IMR-90 (cell line): ENCODE results near the gene LPO. TPM values are rescaled to one million over a fixed set of nuclear protein-coding genes. Genes with fewer than 3 reads are reported as not detected.

Experiments
- ATAC-seq: fragments of 200-7000 bp; cut with Tn5 transposase; 2 replicates; pipeline ENCODE4 v1.9.1; 2020; ENCODE audit warnings: low read depth, mild to moderate bottlenecking, moderate library complexity
- BruUV-seq: library from RNA; stranded (reverse); fragments of 400-500 nt; replicated peaks from 2 replicates; lab custom pipeline; 2021; lab: Mats Ljungman, UMichigan
- CTCF ChIA-PET: fragments of 300-600 bp; formaldehyde crosslinking; extraction: SDS; loops from one replicate; lab custom pipeline; 2021; ENCODE audit warnings: antibody characterized with exemption; lab: Yijun Ruan, JAX
- POLR2A ChIA-PET: fragments of 300-600 bp; sonication (Branson Sonifier 250); formaldehyde crosslinking; loops from one replicate; lab custom pipeline; 2022; ENCODE audit warnings: antibody characterized with exemption; ENCODE audit not compliant: unreplicated experiment; lab: Charles Lee
- DNase-seq: peaks from one replicate; pipeline ENCODE4 v3.0.0; 2013
- H2AFZ ChIP-seq: replicated peaks from 2 replicates; pipeline ENCODE3; 2013; ENCODE audit warnings: low read length, mild to moderate bottlenecking; ENCODE audit not compliant: poor library complexity
- H2AK5ac ChIP-seq: 2 replicates; pipeline ENCODE4 v1.6.1; 2013; ENCODE audit warnings: low read depth, low read length, inconsistent platforms
- H2AK9ac ChIP-seq: replicated peaks from 2 replicates; pipeline ENCODE3; 2013; ENCODE audit warnings: mild to moderate bottlenecking, low read depth, low read length, moderate library complexity; ENCODE audit not compliant: poor library complexity
- H2BK120ac ChIP-seq: 2 replicates; pipeline ENCODE4 v1.6.1; 2013; ENCODE audit warnings: low read depth, low read length, inconsistent platforms
- H2BK15ac ChIP-seq: 3 replicates; pipeline ENCODE4 v1.6.1; 2013; ENCODE audit warnings: low read depth, low read length, inconsistent platforms
- H2BK20ac ChIP-seq: 2 replicates; pipeline ENCODE4 v1.6.1; 2013; ENCODE audit warnings: low read depth, mild to moderate bottlenecking, inconsistent platforms, low read length, moderate library complexity
- H2BK5ac ChIP-seq: 2 replicates; pipeline ENCODE4 v1.6.1; 2013; ENCODE audit warnings: mild to moderate bottlenecking, low read depth, low read length, inconsistent platforms; ENCODE audit not compliant: poor library complexity, severe bottlenecking
- H3K14ac ChIP-seq: replicated peaks from 2 replicates; pipeline ENCODE4 v1.6.1; 2013; ENCODE audit warnings: low read depth, low read length, inconsistent platforms
- H3K18ac ChIP-seq: 2 replicates; pipeline ENCODE4 v1.6.1; 2013; ENCODE audit warnings: low read depth, low read length, control low read depth
- H3K23ac ChIP-seq: 2 replicates; pipeline ENCODE4 v1.6.1; 2013; ENCODE audit warnings: low read depth, low read length, inconsistent platforms
- H3K27ac ChIP-seq: 2 replicates; pipeline ENCODE4 v1.5.1; 2013; ENCODE audit warnings: mild to moderate bottlenecking, control low read depth, low read length; ENCODE audit not compliant: insufficient read depth
- H3K27me3 ChIP-seq: 2 replicates; pipeline ENCODE4 v1.6.1; 2013; ENCODE audit warnings: low read length; ENCODE audit not compliant: control insufficient read depth, insufficient read depth
- H3K36me3 ChIP-seq: 2 replicates; pipeline ENCODE4 v1.6.1; 2013; ENCODE audit warnings: low read length, mixed read lengths; ENCODE audit not compliant: control insufficient read depth, insufficient read depth
- H3K4ac ChIP-seq: 2 replicates; pipeline ENCODE4 v1.6.1; 2013; ENCODE audit warnings: low read depth, low read length, inconsistent platforms
- H3K4me1 ChIP-seq: 2 replicates; pipeline ENCODE4 v1.6.1; 2013; ENCODE audit warnings: low read length, mixed read lengths; ENCODE audit not compliant: control insufficient read depth, insufficient read depth
- H3K4me2 ChIP-seq: 2 replicates; pipeline ENCODE4 v1.6.1; 2013; ENCODE audit warnings: low read depth, mild to moderate bottlenecking, control low read depth, low read length, moderate library complexity
- H3K4me3 ChIP-seq: 2 replicates; pipeline ENCODE4 v1.5.1; 2013; ENCODE audit warnings: low read depth, mild to moderate bottlenecking, control low read depth, low read length, moderate library complexity; ENCODE audit not compliant: insufficient read depth
- H3K56ac ChIP-seq: 2 replicates; pipeline ENCODE4 v1.6.1; 2013; ENCODE audit warnings: low read length, inconsistent platforms; ENCODE audit not compliant: insufficient read depth; ENCODE audit errors: extremely low read depth
- H3K79me1 ChIP-seq, 2 experiments: 2 replicates each; pipeline ENCODE4 v1.6.1; 2013; ENCODE audit warnings: low read length in 2 of 2, inconsistent platforms in 1 of 2, low read depth in 1 of 2
- H3K9ac ChIP-seq: 2 replicates; pipeline ENCODE4 v1.6.1; 2013; ENCODE audit warnings: low read depth, low read length, control low read depth
- H3K9me1 ChIP-seq: 2 replicates; pipeline ENCODE4 v1.6.1; 2013; ENCODE audit warnings: low read length, inconsistent platforms; ENCODE audit not compliant: insufficient read depth
- H3K9me3 ChIP-seq: 2 replicates; pipeline ENCODE4 v1.6.1; 2013; ENCODE audit warnings: low read length; ENCODE audit not compliant: control insufficient read depth, insufficient read depth
- H4K20me1 ChIP-seq: 2 replicates; pipeline ENCODE4 v1.6.1; 2013; ENCODE audit warnings: low read length, inconsistent platforms; ENCODE audit not compliant: insufficient read depth
- H4K5ac ChIP-seq: 2 replicates; pipeline ENCODE4 v1.6.1; 2013; ENCODE audit warnings: mild to moderate bottlenecking, low read depth, low read length, control low read depth
- H4K8ac ChIP-seq, 2 experiments: 2 replicates each; pipeline ENCODE4 v1.6.1; 2013; ENCODE audit warnings: low read depth in 2 of 2, low read length in 2 of 2, control low read depth in 1 of 2, inconsistent platforms in 1 of 2
- H4K91ac ChIP-seq: 2 replicates; pipeline ENCODE4 v1.6.1; 2013; ENCODE audit warnings: low read depth, low read length, inconsistent platforms; ENCODE audit not compliant: insufficient read depth
- BHLHE40 ChIP-seq: fragments of 150-350 bp; IDR thresholded peaks from 2 replicates; pipeline ENCODE4 v1.6.1; 2016; ENCODE audit warnings: mild to moderate bottlenecking, low read depth, low read length
- CEBPB ChIP-seq: IDR thresholded peaks from 2 replicates; pipeline ENCODE4 v1.6.1; 2012; ENCODE audit warnings: low read depth, low read length, improper control_type of control experiment
- CHD1 ChIP-seq: IDR thresholded peaks from 2 replicates; pipeline ENCODE4 v1.6.1; 2012; ENCODE audit warnings: low read depth, low read length, improper control_type of control experiment
- ELK1 ChIP-seq: fragments of 150-350 bp; IDR thresholded peaks from 2 replicates; pipeline ENCODE4 v1.6.1; 2016; ENCODE audit warnings: low read depth, mild to moderate bottlenecking, low read length, moderate library complexity, borderline replicate concordance
- FOS ChIP-seq: fragments of 150-350 bp; IDR thresholded peaks from 2 replicates; pipeline ENCODE4 v1.6.1; 2016; ENCODE audit warnings: low read depth, low read length
- MAFK ChIP-seq: IDR thresholded peaks from 2 replicates; pipeline ENCODE4 v1.6.1; 2012; ENCODE audit warnings: low read depth, low read length, improper control_type of control experiment
- MAZ ChIP-seq: IDR thresholded peaks from 2 replicates; pipeline ENCODE4 v1.6.1; 2012; ENCODE audit warnings: low read depth, mild to moderate bottlenecking, low read length, improper control_type of control experiment, moderate library complexity, borderline replicate concordance
- MXI1 ChIP-seq: IDR thresholded peaks from 2 replicates; pipeline ENCODE4 v1.6.1; 2012; ENCODE audit warnings: low read depth, mild to moderate bottlenecking, low read length, moderate library complexity, borderline replicate concordance
- NFE2L2 ChIP-seq: fragments of 150-350 bp; IDR thresholded peaks from 2 replicates; pipeline ENCODE4 v1.6.1; 2016; ENCODE audit warnings: low read depth, mild to moderate bottlenecking, low read length
- POLR2A ChIP-seq: IDR thresholded peaks from 2 replicates; pipeline ENCODE4 v1.6.1; 2012; ENCODE audit warnings: mild to moderate bottlenecking, low read depth, low read length
- RAD21 ChIP-seq: IDR thresholded peaks from 2 replicates; pipeline ENCODE4 v1.6.1; 2012; ENCODE audit warnings: low read length, improper control_type of control experiment
- RCOR1 ChIP-seq: IDR thresholded peaks from 2 replicates; pipeline ENCODE4 v1.6.1; 2012; ENCODE audit warnings: mild to moderate bottlenecking, low read length, improper control_type of control experiment; ENCODE audit not compliant: insufficient replicate concordance
- SMC3 ChIP-seq: fragments of 150-350 bp; IDR thresholded peaks from 2 replicates; pipeline ENCODE4 v1.6.1; 2016; ENCODE audit warnings: low read depth, mild to moderate bottlenecking, antibody characterized with exemption, low read length, moderate library complexity
- USF2 ChIP-seq: fragments of 150-350 bp; IDR thresholded peaks from 2 replicates; pipeline ENCODE4 v1.6.1; 2017; ENCODE audit warnings: mild to moderate bottlenecking, antibody characterized with exemption, low read length, low read depth
- WGBS, 2 experiments: methylation state at CpG; one replicate each; pipeline versions ENCODE4 v1.1.5 to v1.1.7; 2013; ENCODE audit warnings: missing lambda C conversion rate in 2 of 2; ENCODE audit not compliant: insufficient read length in 1 of 2; ENCODE audit errors: extremely low coverage in 2 of 2; 5-methylcytosine and 5-hydroxymethylcytosine counted together
- dilution Hi-C: fragments of 300-500 bp; cut with HindIII; formaldehyde crosslinking; loops from one replicate; pipeline ENCODE4 v1.14.3; 2018; ENCODE audit warnings: low sequenced_read_pairs; ENCODE audit not compliant: unreplicated experiment
- in situ Hi-C: fragments of 300-500 bp; cut with MboI; formaldehyde crosslinking; loops from 3 replicates; pipeline ENCODE4 v1.14.3; 2019; ENCODE audit warnings: low sequenced_read_pairs, inconsistent platforms, mixed read lengths
- intact Hi-C: fragments of 100-400 bp; cut with micrococcal nuclease; formaldehyde crosslinking; loops from 2 replicates; pipeline ENCODE4 v1.10.0; 2022
- polyA plus RNA-seq, 3 experiments: library from polyadenylated mRNA; depleted of rRNA; stranded (reverse); fragments of >200 nt; gene quantifications; 2 replicates each; pipeline ENCODE4 v1.2.3, GENCODE V29; 2012; ENCODE audit warnings: low replicate concordance in 1 of 3
- total RNA-seq: library from RNA; depleted of rRNA; stranded (reverse); fragments of >200 nt; gene quantifications from 2 replicates; pipeline ENCODE4 v1.2.3, GENCODE V29; 2012
- TF ChIP-seq, protein P1 (sequence below): conservative IDR thresholded peaks from 2 replicates; pipeline ENCODE4 v1.5.1; 2012; ENCODE audit warnings: mild to moderate bottlenecking, low read depth, low read length, improper control_type of control experiment

The LPO gene
- total and polyA plus RNA-seq, 2 of the 4 experiments (the other 2 are of a cell fraction) = not detected

GRCh38 chr17:58271216-58271931 is 33.0 kb downstream of the LPO start:
- CTCF ChIA-PET = no interaction called here
- H2BK15ac ChIP-seq = no peak overlapping the region
- H3K27me3 ChIP-seq = peaks cover 2% of the 10 kb centered on the region
- no peak overlapping the region for H3K14ac ChIP-seq
- no peak overlapping the region for H3K18ac ChIP-seq
- H4K20me1 ChIP-seq = no peaks in the 10 kb centered on the region
- H2BK5ac ChIP-seq = no peak overlapping the region
- intact Hi-C loops (no loop called here), in situ Hi-C loops (no loop called here), dilution Hi-C loops (no loop called here)
- TF ChIP-seq MAZ = no peak
- no peak for TF ChIP-seq NFE2L2
- no peak for TF ChIP-seq POLR2A
- TF ChIP-seq CHD1 = no peak
- TF ChIP-seq USF2 = no peak
- no peak for TF ChIP-seq FOS
- no peak for TF ChIP-seq CEBPB
- TF ChIP-seq, protein P1, sequence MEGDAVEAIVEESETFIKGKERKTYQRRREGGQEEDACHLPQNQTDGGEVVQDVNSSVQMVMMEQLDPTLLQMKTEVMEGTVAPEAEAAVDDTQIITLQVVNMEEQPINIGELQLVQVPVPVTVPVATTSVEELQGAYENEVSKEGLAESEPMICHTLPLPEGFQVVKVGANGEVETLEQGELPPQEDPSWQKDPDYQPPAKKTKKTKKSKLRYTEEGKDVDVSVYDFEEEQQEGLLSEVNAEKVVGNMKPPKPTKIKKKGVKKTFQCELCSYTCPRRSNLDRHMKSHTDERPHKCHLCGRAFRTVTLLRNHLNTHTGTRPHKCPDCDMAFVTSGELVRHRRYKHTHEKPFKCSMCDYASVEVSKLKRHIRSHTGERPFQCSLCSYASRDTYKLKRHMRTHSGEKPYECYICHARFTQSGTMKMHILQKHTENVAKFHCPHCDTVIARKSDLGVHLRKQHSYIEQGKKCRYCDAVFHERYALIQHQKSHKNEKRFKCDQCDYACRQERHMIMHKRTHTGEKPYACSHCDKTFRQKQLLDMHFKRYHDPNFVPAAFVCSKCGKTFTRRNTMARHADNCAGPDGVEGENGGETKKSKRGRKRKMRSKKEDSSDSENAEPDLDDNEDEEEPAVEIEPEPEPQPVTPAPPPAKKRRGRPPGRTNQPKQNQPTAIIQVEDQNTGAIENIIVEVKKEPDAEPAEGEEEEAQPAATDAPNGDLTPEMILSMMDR = no peak
- no peak for TF ChIP-seq MXI1
- no peak for TF ChIP-seq BHLHE40
- TF ChIP-seq RCOR1 = no peak
- TF ChIP-seq MAFK = no peak
- TF ChIP-seq SMC3 = no peak
- no peak for TF ChIP-seq RAD21
- no peak for TF ChIP-seq ELK1
- no peak overlapping the region for H4K91ac ChIP-seq
- H3K9ac ChIP-seq = no peak overlapping the region
- no peak overlapping the region for H3K23ac ChIP-seq
- no peak overlapping the region for H3K4ac ChIP-seq
- ATAC-seq = no peak
- H3K4me1 ChIP-seq = no peaks in the 10 kb centered on the region
- DNase-seq = no peak
- H3K9me3 ChIP-seq = no peaks in the 10 kb centered on the region
- POLR2A ChIA-PET = no interaction called here
- 88% methylated on average over 14 of the region's 21 CpGs; no CpG with 5 or more reads in 1 of the 2 experiments for WGBS, 2 experiments
- H3K4me2 ChIP-seq = no peak overlapping the region
- no peaks in the 10 kb centered on the region for H3K79me1 ChIP-seq
- H4K5ac ChIP-seq = no peak overlapping the region
- H3K9me1 ChIP-seq = no peaks in the 10 kb centered on the region
- H2AK5ac ChIP-seq = no peak overlapping the region
- BruUV-seq = no TSS peak
- H2AK9ac ChIP-seq = no peak overlapping the region
- no peak overlapping the region for H3K4me3 ChIP-seq
- no peak overlapping the region for H3K27ac ChIP-seq
- H2BK20ac ChIP-seq = no peak overlapping the region
- no peak overlapping the region for H2AFZ ChIP-seq
- no peak overlapping the region for H2BK120ac ChIP-seq
- H3K36me3 ChIP-seq = no peaks in the 10 kb centered on the region
- no peak overlapping the region for H3K56ac ChIP-seq
- no peak overlapping the region for H4K8ac ChIP-seq
